ENCODE results near the gene SEC14L1.

The SEC14L1 gene

GRCh38 chr17:77217566-77217965 lies 76.8 kb downstream of the SEC14L1 start:
- no peak for DNase-seq

GRCh38 chr17:77218902-77219301 lies 78.1 kb downstream of the SEC14L1 start:
- no peak for DNase-seq

- DNase-seq: no peak
Observed at GRCh38 chr17:77222356-77222755, 81.6 kb downstream of the SEC14L1 start.

GRCh38 chr17:77223642-77224420 lies 83.1 kb downstream of the SEC14L1 start:
- DNase-seq: no peak

- DNase-seq: no peak
Observed at GRCh38 chr17:77225265-77225664, 84.5 kb downstream of the SEC14L1 start.

- no peak for DNase-seq
Observed at GRCh38 chr17:77227461-77228240, 86.9 kb downstream of the SEC14L1 start.

- DNase-seq: no peak
Observed at GRCh38 chr17:77228241-77228752, 87.5 kb downstream of the SEC14L1 start.

- no peak for DNase-seq
Observed at GRCh38 chr17:77228816-77229215, 88.0 kb downstream of the SEC14L1 start.

GRCh38 chr17:77229786-77230435 lies 89.1 kb downstream of the SEC14L1 start:
- DNase-seq: no peak

GRCh38 chr17:77230436-77230830 lies 89.7 kb downstream of the SEC14L1 start:
- DNase-seq: no peak

- no peak for DNase-seq
Observed at GRCh38 chr17:77231076-77231871, 90.5 kb downstream of the SEC14L1 start.

- no peak for DNase-seq
Observed at GRCh38 chr17:77233127-77233526, 92.4 kb downstream of the SEC14L1 start.

GRCh38 chr17:77233635-77234334 lies 93.0 kb downstream of the SEC14L1 start:
- DNase-seq: no peak

- no peak for DNase-seq
Observed at GRCh38 chr17:77234695-77235094, 93.9 kb downstream of the SEC14L1 start.

GRCh38 chr17:77235370-77235941 lies 94.7 kb downstream of the SEC14L1 start:
- DNase-seq: no peak

- DNase-seq: no peak
Observed at GRCh38 chr17:77237232-77238008, 96.7 kb downstream of the SEC14L1 start.

GRCh38 chr17:77240976-77241375 lies 100.2 kb downstream of the SEC14L1 start:
- DNase-seq: no peak

- no peak for DNase-seq
Observed at GRCh38 chr17:77242118-77242851, 101.5 kb downstream of the SEC14L1 start.

GRCh38 chr17:77245162-77245926 lies 104.6 kb downstream of the SEC14L1 start:
- DNase-seq: no peak

All from amniotic stem cell (primary cell).